Measurements from ENCODE around the gene CGNL1.

The CGNL1 gene

DNA sequence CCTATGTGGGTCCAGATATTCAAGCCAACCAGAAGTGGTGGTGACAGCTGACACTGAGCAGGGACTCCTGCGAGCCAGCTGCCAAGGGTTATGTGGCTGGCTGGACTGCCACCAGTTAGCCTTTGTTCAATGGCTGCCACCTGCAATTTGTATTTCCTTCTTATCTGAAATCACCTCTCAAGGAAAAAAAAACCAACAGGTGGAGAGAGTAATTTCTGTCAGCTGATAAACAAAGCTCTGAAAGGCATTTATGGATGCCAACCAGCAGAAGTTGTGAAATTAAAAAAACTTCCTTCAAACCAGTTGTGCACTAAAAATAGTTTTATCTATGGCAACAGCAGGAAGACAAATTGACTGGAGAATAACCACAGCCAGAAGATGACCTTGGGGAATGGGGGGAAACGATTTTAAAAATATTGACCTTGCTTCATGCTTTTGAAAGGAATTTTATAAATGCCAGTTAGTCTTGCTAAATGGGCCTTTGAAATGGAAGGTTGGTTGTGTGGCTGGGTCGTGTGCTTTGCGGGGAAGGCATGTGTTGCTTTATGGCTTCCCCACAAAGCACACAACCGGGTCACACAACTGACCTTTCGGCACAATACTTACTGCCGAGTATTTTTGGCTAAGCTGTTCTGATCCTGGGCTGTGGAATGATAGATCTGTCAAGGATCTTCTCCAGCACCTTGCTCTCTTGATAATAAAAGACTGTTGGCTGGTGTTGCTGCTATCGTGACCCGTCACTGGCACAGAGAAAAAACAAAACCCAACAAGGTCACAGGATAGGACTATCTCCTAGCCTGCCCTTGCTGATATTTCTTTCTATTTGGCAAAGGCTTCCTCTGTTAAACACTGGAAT lies 218.9 kb downstream of the CGNL1 start:
- peak; percentile 3 for DNase-seq
- in situ Hi-C loops (cut with MboI; ENCODE audit: low pct_unique_long_range_greater_than_20kb, low sequenced_read_pairs) = no loop called here

DNA sequence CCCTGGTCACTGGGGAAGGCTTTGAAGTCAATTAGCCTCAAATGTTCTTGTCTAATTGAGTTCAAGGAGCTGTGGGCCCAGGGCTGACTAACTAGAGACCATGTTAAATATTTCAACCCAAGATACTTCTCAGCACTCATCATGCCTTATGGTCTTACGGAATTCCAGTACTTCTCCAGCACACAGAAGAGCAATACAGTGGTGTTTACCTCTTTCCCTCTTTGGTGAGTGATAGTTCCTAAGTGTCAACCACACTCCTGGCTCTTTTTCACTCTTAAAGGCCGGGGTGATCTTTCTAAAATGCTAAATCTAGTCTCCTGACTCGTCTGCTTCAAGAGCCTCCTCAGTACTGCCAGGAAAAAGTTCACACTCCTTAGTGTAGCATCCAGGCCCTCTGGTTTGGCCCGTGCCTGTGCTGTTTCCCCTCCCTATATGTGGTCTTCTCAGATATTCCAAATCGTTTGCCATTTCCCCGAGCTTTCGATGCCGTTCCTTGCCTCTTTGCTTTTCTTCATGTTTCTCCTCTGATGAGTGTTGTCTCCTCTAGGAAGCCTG lies 220.1 kb downstream of the CGNL1 start:
- no peak for DNase-seq
- in situ Hi-C loops (cut with MboI; ENCODE audit: low pct_unique_long_range_greater_than_20kb, low sequenced_read_pairs) = no loop called here

DNA sequence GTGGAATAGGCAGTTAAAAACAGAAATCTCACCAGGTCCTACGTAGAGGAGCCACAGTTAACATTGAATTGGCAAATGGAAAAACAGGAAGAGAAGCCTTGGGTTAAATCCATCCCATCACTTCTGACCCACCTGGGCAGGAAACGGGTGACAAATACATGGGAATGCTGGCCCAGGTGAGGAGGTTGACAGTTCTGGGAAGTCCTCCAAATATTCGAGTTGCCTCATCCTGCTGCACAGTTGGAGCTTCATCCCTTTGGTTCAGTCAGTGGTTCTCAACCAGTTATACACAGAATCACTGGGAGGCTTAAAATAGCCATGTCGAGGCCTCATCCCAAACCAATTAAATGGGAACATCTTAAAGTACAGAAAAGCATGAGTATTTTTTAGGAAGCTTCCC lies 220.7 kb downstream of the CGNL1 start:
- in situ Hi-C loops (cut with MboI; ENCODE audit: low pct_unique_long_range_greater_than_20kb, low sequenced_read_pairs) = no loop called here
- DNase-seq = no peak

DNA sequence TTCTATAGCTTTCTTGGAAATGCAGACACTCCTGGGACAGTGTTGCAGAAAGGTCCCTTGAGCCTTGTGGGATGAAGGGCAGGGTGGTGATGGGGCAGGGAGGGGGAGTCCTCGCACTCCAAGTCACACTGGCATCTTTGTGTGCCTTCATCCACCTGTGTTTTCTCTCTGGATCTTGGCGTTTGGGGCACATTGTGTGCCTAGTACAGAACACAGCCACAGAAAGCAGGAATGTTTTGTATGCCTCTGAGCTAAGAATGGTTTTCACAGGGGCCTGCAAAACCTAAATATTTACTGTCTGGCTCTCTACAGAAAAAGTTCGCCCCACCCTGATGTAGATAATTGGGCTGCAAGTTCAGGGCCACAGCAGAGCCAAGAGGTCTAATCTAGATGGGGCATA lies 221.1 kb downstream of the CGNL1 start:
- in situ Hi-C loops (cut with MboI; ENCODE audit: low pct_unique_long_range_greater_than_20kb, low sequenced_read_pairs) = no loop called here
- no peak for DNase-seq

DNA sequence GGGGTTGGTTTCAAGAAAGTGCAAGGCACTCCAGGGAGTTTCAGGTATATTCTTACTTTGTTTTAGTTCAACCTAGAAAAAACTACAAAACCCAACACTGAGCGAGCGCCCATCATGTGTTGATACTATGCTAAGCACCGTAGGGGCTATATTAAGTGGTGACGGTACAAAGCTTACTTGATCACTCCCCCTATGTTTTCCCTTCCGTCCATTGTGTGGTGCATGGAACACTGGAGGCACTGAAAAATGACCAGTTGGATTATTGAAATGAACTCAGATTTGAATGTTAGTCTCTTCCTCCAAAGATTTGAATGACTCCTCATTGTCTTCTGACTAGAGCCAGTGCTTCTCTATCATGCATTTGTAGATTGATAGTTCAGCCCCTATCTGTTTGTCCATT lies 222.0 kb downstream of the CGNL1 start:
- in situ Hi-C loops (cut with MboI; ENCODE audit: low pct_unique_long_range_greater_than_20kb, low sequenced_read_pairs) = no loop called here
- no peak for DNase-seq

DNA sequence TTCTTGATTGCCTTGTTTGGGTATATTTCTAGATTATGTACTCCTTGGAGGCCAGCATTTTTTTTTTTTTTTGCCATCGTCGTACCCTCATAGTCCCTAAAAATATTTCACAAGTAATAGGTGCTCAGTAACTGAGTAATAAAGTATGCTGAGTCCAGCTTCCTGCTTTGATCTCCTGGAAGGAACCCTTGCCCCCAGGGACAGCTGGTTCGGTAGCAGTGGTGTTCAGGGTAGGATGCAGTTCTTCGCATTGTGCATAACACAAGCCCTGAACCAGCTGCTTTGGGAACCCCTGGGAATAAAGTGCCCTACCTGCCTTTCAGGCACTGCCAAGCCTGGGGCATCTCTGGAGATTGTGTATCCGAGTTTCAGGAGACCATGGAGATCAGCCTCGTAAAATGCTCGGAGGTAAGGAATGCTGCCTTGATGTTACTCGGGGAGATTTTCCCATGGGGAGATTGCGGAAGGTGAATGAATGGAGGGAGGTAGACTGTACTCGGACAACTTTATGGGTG lies 223.0 kb downstream of the CGNL1 start:
- in situ Hi-C loops (cut with MboI; ENCODE audit: low pct_unique_long_range_greater_than_20kb, low sequenced_read_pairs) = no loop called here
- DNase-seq = no peak

DNA sequence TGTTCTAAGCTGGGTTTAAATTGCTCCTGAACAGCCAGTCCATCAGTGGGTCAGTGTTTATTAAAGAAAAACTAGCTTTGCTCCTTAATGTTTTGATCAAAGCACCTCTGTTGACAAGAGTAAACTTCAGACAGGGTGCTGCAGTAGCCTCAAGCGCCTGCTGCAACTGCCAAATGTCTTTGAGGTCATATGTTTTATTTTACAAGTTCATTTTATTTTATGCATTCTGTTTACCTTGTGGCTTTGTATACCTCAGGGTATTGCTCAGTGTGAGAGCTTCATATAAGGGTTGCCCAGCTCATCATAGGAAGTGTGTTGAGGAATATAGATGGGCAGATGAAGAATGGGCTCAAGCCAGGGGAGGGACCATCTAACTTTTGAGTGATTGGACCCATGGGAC lies 223.9 kb downstream of the CGNL1 start:
- DNase-seq = no peak

More for the DNA sequence above, 223.9 kb downstream of the CGNL1 start:
- in situ Hi-C loops (cut with MboI; ENCODE audit: low pct_unique_long_range_greater_than_20kb, low sequenced_read_pairs) = no loop called here

Measured in KBM-7 (cell line).